Astrocyte (in vitro differentiated cells and primary cell): ENCODE data around the gene WDR81. TPM values are rescaled to one million over a fixed set of nuclear protein-coding genes. Genes with fewer than 3 reads are reported as not detected.
A peak's percentile ranks its signal among the peaks of the same experiment; 100 is the strongest.

Experiments used
- DNase-seq: peaks from one replicate; pipeline ENCODE4 v3.0.0-alpha.2; 2010; ENCODE audit warnings: low read depth
- FAIRE-seq: peaks from 2 replicates; lab custom pipeline; 2011; peaks lifted over from hg19 to GRCh38; lab: Jason Lieb, UNC
- H2AFZ ChIP-seq: 2 replicates; pipeline ENCODE4 v1.6.0; 2012; ENCODE audit warnings: low read depth, low read length, inconsistent platforms
- H3K27ac ChIP-seq: 2 replicates; pipeline ENCODE4 v1.5.1; 2011; ENCODE audit warnings: low read depth, low read length, inconsistent platforms
- H3K27me3 ChIP-seq: 2 replicates; pipeline ENCODE4 v1.6.0; 2011; ENCODE audit warnings: low read length, inconsistent platforms; ENCODE audit not compliant: insufficient read depth
- H3K36me3 ChIP-seq: 2 replicates; pipeline ENCODE4 v1.5.1; 2011; ENCODE audit warnings: low read length, inconsistent platforms; ENCODE audit not compliant: insufficient read depth
- H3K4me1 ChIP-seq: 2 replicates; pipeline ENCODE4 v1.5.1; 2011; ENCODE audit warnings: low read length, inconsistent platforms; ENCODE audit not compliant: insufficient read depth
- H3K4me2 ChIP-seq: 2 replicates; pipeline ENCODE4 v1.6.0; 2012; ENCODE audit warnings: low read length, inconsistent platforms
- H3K4me3 ChIP-seq: 2 replicates; pipeline ENCODE4 v1.5.1; 2011; ENCODE audit warnings: low read depth, mild to moderate bottlenecking, low read length, inconsistent platforms; ENCODE audit not compliant: insufficient read depth
- H3K79me2 ChIP-seq: 2 replicates; pipeline ENCODE4 v1.6.0; 2012; ENCODE audit warnings: mild to moderate bottlenecking, low read length, inconsistent platforms; ENCODE audit not compliant: insufficient read depth
- H3K9ac ChIP-seq: 2 replicates; pipeline ENCODE4 v1.6.0; 2012; ENCODE audit warnings: mild to moderate bottlenecking, low read length, inconsistent platforms
- H3K9me3 ChIP-seq: 2 replicates; pipeline ENCODE4 v1.5.1; 2012; ENCODE audit warnings: low read depth, mild to moderate bottlenecking, low read length, inconsistent platforms; ENCODE audit not compliant: insufficient read depth
- H4K20me1 ChIP-seq: 2 replicates; pipeline ENCODE4 v1.6.0; 2012; ENCODE audit warnings: low read length, inconsistent platforms; ENCODE audit not compliant: insufficient read depth
- H3K27ac Mint-ChIP-seq: one replicate; pipeline ENCODE4 v1.8.0; 2021; ENCODE audit warnings: mild to moderate bottlenecking, mixed read lengths; ENCODE audit not compliant: unreplicated experiment
- H3K27me3 Mint-ChIP-seq: one replicate; pipeline ENCODE4 v1.8.0; 2021; ENCODE audit warnings: low read depth, mixed read lengths; ENCODE audit not compliant: unreplicated experiment
- H3K36me3 Mint-ChIP-seq: one replicate; pipeline ENCODE4 v1.8.0; 2021; ENCODE audit warnings: low read depth, mixed read lengths; ENCODE audit not compliant: unreplicated experiment
- H3K4me1 Mint-ChIP-seq: one replicate; pipeline ENCODE4 v1.8.0; 2021; ENCODE audit warnings: low read depth, mixed read lengths; ENCODE audit not compliant: unreplicated experiment
- H3K4me3 Mint-ChIP-seq: one replicate; pipeline ENCODE4 v1.8.0; 2021; ENCODE audit warnings: mild to moderate bottlenecking, moderate library complexity, mixed read lengths; ENCODE audit not compliant: unreplicated experiment
- H3K9me3 Mint-ChIP-seq: one replicate; pipeline ENCODE4 v1.8.0; 2021; ENCODE audit warnings: mild to moderate bottlenecking, mixed read lengths; ENCODE audit not compliant: unreplicated experiment
- EZH2 ChIP-seq: IDR thresholded peaks from 2 replicates; pipeline ENCODE4 v1.6.1; 2012; ENCODE audit warnings: mild to moderate bottlenecking, low read length, inconsistent platforms; ENCODE audit not compliant: insufficient read depth
- total RNA-seq: library from RNA; stranded (reverse); gene quantifications from 2 replicates; pipeline ENCODE4 v1.2.1, GENCODE V29; 2021
- TF ChIP-seq, protein P1 (sequence below): IDR thresholded peaks from 2 replicates; pipeline ENCODE4 v1.5.1; 2011; ENCODE audit warnings: low read depth, mild to moderate bottlenecking, inconsistent platforms, low read length, moderate library complexity; ENCODE audit not compliant: insufficient read depth

Gene WDR81
- total RNA-seq, 1 donor from 2014 or later: 12.3 TPM

DNA sequence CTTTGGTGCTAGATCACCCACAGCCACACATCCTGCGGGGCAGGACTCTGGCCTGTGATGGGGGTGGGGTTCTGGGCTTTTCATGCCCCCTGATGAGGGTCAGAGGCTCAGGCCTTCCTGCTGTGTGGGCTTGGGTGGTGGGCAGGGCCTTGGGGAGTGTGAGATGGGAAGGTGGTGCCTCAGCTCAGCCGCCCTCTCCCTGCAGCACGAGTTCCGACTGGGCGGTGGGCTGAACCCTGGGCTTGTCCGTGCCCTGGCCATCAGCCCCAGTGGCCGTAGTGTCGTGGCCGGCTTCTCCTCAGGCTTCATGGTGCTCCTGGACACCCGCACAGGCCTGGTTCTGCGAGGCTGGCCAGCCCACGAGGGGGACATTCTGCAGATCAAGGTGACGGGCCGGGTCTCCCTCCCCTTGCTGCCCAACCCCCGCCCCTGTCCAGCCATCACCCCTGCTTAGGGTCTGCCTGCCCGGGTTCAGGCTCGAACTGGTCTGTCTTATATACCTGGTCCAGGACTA lies 11.4 kb downstream of the WDR81 start:
- no peak overlapping the region for H3K4me3 Mint-ChIP-seq
- no peaks in the 10 kb centered on the region for H3K79me2 ChIP-seq
- no peaks in the 10 kb centered on the region for H3K27me3 ChIP-seq
- H2AFZ ChIP-seq: no peak overlapping the region
- no peak overlapping the region for H3K27ac ChIP-seq
- no peak overlapping the region for H3K9ac ChIP-seq
- H3K9me3 Mint-ChIP-seq: no peaks in the 10 kb centered on the region
- no peak overlapping the region for H3K4me2 ChIP-seq
- FAIRE-seq: no peak
- H4K20me1 ChIP-seq: peaks cover 14% of the 10 kb centered on the region
- peaks cover 7% of the 10 kb centered on the region for H3K4me1 ChIP-seq
- peak overlapping the region; percentile 69 for H3K27ac Mint-ChIP-seq
- H3K4me3 ChIP-seq: no peak overlapping the region
- no peaks in the 10 kb centered on the region for H3K36me3 ChIP-seq
- no peak for TF ChIP-seq EZH2
- TF ChIP-seq, protein P1, sequence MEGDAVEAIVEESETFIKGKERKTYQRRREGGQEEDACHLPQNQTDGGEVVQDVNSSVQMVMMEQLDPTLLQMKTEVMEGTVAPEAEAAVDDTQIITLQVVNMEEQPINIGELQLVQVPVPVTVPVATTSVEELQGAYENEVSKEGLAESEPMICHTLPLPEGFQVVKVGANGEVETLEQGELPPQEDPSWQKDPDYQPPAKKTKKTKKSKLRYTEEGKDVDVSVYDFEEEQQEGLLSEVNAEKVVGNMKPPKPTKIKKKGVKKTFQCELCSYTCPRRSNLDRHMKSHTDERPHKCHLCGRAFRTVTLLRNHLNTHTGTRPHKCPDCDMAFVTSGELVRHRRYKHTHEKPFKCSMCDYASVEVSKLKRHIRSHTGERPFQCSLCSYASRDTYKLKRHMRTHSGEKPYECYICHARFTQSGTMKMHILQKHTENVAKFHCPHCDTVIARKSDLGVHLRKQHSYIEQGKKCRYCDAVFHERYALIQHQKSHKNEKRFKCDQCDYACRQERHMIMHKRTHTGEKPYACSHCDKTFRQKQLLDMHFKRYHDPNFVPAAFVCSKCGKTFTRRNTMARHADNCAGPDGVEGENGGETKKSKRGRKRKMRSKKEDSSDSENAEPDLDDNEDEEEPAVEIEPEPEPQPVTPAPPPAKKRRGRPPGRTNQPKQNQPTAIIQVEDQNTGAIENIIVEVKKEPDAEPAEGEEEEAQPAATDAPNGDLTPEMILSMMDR: no peak
- no peak for DNase-seq
- H3K36me3 Mint-ChIP-seq: peaks cover 6% of the 10 kb centered on the region
- no peaks in the 10 kb centered on the region for H3K27me3 Mint-ChIP-seq
- no peaks in the 10 kb centered on the region for H3K9me3 ChIP-seq
- peaks cover 10% of the 10 kb centered on the region for H3K4me1 Mint-ChIP-seq

GRCh38 chr17:1736348-1737281 lies 12.1 kb downstream of the WDR81 start:
- Mint-ChIP-seq H3K27me3 (no peaks in the 10 kb centered on the region), H3K27ac (peak overlapping the region; percentile 69), H3K36me3 (peaks cover 6% of the 10 kb centered on the region), H3K9me3 (no peaks in the 10 kb centered on the region), H3K4me3 (peak overlapping the region; percentile 66), H3K4me1 (peaks cover 10% of the 10 kb centered on the region)
- DNase-seq (no peak), FAIRE-seq (no peak)
- Histone ChIP-seq H3K79me2 (no peaks in the 10 kb centered on the region), H4K20me1 (peaks cover 14% of the 10 kb centered on the region), H3K27ac (no peak overlapping the region), H3K4me1 (peaks cover 7% of the 10 kb centered on the region), H3K4me3 (no peak overlapping the region), H3K36me3 (no peaks in the 10 kb centered on the region), H2AFZ (no peak overlapping the region), H3K9me3 (no peaks in the 10 kb centered on the region), H3K4me2 (peak overlapping the region; percentile 47), H3K27me3 (no peaks in the 10 kb centered on the region), H3K9ac (no peak overlapping the region)
- no peak for TF ChIP-seq EZH2
- TF ChIP-seq, protein P1: no peak
